ENCODE results near the gene KXD1. TPM values are rescaled to one million over a fixed set of nuclear protein-coding genes. Genes with fewer than 3 reads are reported as not detected.

Gene KXD1
- total and polyA plus RNA-seq, 10 of the 15 experiments (the other 5 are each of a cell fraction or from before 2014, with no cell fraction given), result 27.5 to 209 (median 129) TPM

DNA sequence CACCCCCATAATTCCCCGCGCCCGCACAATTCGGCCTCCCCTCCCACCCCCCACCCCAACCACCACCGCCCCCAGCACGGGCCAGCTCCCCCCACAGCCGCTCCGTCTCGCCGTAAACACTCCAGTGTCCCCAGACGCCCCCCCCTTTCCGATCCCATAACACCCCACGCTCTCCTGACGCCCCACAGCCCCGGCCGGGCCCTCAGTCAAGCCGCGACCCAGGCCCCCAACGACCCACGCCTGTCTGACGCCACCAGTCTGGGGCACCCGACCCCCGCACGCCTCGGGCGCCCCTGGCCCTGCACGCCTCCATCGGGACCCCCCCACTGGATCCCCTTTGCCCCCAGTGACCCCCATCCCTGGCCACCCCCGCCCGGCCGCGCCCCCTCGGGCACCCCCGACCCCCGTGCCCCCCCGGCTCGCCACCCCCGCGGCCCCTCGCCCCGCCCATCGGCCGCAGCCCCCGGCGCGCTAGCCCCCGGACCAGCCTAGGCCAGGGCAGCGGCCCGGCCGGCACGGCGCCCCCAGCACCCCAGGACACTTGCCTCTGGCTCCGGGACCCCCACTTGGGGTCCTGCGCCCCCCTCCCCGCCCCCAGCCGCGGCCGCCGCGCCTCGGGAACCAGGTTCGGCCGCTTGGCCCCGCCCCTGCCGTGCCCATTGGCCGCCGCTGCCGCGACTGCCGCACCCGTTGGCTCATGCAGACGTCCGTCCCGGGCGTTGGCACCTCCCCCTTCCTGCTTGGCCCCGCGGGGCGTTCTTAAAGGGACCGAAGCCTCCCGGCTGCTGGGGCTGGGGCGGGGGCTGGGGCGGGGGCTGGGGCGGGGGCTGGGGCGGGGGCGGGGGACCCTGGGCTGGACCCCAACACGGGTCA, 14.5 kb upstream of the KXD1 start, which contains the start of gene FKBP8:
TSS of gene FKBP8 (minus strand) at position 633 of the 873 bp plus-strand sequence. CDS start 1,603 bp downstream, outside the sequence.
- peak; percentile 13 for FAIRE-seq
- RAD21 ChIA-PET (ENCODE audit: unreplicated experiment), result interaction anchor here (1.0 to 2.9 kb wide), 11 partner anchors 14 to 376 kb away, joined by 3 to 39 read pairs (median 6); partner anchors contain the start of genes COPE, DDX49, KXD1 and REX1BD
- intact Hi-C loops (cut with micrococcal nuclease; ENCODE audit: unreplicated experiment) (loop anchor here (1.0 to 5.0 kb wide), 2 partner anchors 28 to 44 kb away; partner anchors contain the start of genes REX1BD and UBA52), in situ Hi-C loops (cut with MboI) (no loop called here)
- peak within 1 kb of the TSS; percentile 98 for H3K4me2 ChIP-seq (ENCODE audit: control insufficient read depth, insufficient read depth)
- ATAC-seq, result peak; percentile 99
- H3K4me3 ChIP-seq, result peak within 1 kb of the TSS; percentile 82
- peaks cover 14% of the 10 kb centered on the region for H3K79me2 ChIP-seq (ENCODE audit: control insufficient read depth, insufficient read depth, low read length)
- H2AFZ ChIP-seq (ENCODE audit: control insufficient read depth, low read depth, low read length), result peak within 1 kb of the TSS; percentile 94
- peaks cover 10% of the 10 kb centered on the region for H3K4me1 ChIP-seq (ENCODE audit: control insufficient read depth, insufficient read depth, low read length)
- CTCF ChIA-PET, result interaction anchor here (0.8 to 2.7 kb wide), 14 partner anchors 10 to 304 kb away, joined by 3 to 35 read pairs (median 7); partner anchors contain the start of genes KXD1, REX1BD and UBA52
- SMC1A ChIA-PET (ENCODE audit: uncharacterized antibody, unreplicated experiment), result interaction anchor here (1.0 to 2.0 kb wide), 10 partner anchors 10 to 444 kb away, joined by 3 to 29 read pairs (median 5); partner anchors contain the start of genes KXD1, REX1BD and UBA52
- H3K9me3 ChIP-seq (replicated peaks; ENCODE audit: control insufficient read depth, insufficient read depth, low read length), result no peaks in the 10 kb centered on the region
- BruUV-seq (replicated peaks), result no TSS peak
- no peak for DNase-seq (ENCODE audit: low read depth, low spot score)
- POLR2A ChIA-PET, result interaction anchor here (0.6 to 5.5 kb wide), 15 partner anchors 9 to 718 kb away, joined by 3 to 79 read pairs (median 5); partner anchors contain the start of genes ELL, KXD1, REX1BD and UBA52
- H3K9ac ChIP-seq (ENCODE audit: control insufficient read depth, insufficient read depth, low read length), result peak within 1 kb of the TSS; percentile 84
- no peaks in the 10 kb centered on the region for H4K20me1 ChIP-seq (ENCODE audit: control insufficient read depth, insufficient read depth)
- H3K27ac ChIP-seq (ENCODE audit: control insufficient read depth, insufficient read depth), result peak within 1 kb of the TSS; percentile 78
- WGBS (ENCODE audit: insufficient coverage, insufficient replicate concordance, low lambda C conversion rate, missing lambda C conversion rate), result under 1% methylated on average over 36 of the region's 86 CpGs
- H3K36me3 ChIP-seq (ENCODE audit: control insufficient read depth in 2 of 2, insufficient read depth in 2 of 2, low read length in 1 of 2), result peaks cover 2 to 14% of the 10 kb centered on the region in 2 experiments; a peak in 3 of 4 replicates
- no peaks in the 10 kb centered on the region for H3K27me3 ChIP-seq (replicated peaks in 1 of 2; ENCODE audit: control insufficient read depth in 2 of 2, insufficient read depth in 2 of 2, low read length in 1 of 2)
- TF ChIP-seq CREB1 (IDR thresholded peaks at IDR 0.05; ENCODE audit: low read depth), result 0 out of 2 replicates have a peak, but pooled peaks have one; percentile 8
- TF ChIP-seq TAF1 (IDR thresholded peaks at IDR 0.05; ENCODE audit: borderline replicate concordance, low read depth, low read length), result no peak
- TF ChIP-seq NRF1 (conservative IDR thresholded peaks at IDR 0.05; ENCODE audit: low read depth, low read length), result no peak
- TF ChIP-seq, protein P1, sequence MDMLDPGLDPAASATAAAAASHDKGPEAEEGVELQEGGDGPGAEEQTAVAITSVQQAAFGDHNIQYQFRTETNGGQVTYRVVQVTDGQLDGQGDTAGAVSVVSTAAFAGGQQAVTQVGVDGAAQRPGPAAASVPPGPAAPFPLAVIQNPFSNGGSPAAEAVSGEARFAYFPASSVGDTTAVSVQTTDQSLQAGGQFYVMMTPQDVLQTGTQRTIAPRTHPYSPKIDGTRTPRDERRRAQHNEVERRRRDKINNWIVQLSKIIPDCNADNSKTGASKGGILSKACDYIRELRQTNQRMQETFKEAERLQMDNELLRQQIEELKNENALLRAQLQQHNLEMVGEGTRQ (IDR thresholded peaks at IDR 0.05; ENCODE audit: borderline replicate concordance, low read depth, low read length), result no peak
- peak; percentile 96 for TF ChIP-seq SP1 (IDR thresholded peaks at IDR 0.05; ENCODE audit: low read depth, low read length)
- no peak for TF ChIP-seq CHD4 (IDR thresholded peaks at IDR 0.05)
- TF ChIP-seq SMAD5 (IDR thresholded peaks at IDR 0.05; ENCODE audit: low read depth), result no peak
- TF ChIP-seq, protein P2, sequence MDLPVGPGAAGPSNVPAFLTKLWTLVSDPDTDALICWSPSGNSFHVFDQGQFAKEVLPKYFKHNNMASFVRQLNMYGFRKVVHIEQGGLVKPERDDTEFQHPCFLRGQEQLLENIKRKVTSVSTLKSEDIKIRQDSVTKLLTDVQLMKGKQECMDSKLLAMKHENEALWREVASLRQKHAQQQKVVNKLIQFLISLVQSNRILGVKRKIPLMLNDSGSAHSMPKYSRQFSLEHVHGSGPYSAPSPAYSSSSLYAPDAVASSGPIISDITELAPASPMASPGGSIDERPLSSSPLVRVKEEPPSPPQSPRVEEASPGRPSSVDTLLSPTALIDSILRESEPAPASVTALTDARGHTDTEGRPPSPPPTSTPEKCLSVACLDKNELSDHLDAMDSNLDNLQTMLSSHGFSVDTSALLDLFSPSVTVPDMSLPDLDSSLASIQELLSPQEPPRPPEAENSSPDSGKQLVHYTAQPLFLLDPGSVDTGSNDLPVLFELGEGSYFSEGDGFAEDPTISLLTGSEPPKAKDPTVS (IDR thresholded peaks at IDR 0.05; ENCODE audit: low read depth, low read length), result no peak
- TF ChIP-seq, protein P3, sequence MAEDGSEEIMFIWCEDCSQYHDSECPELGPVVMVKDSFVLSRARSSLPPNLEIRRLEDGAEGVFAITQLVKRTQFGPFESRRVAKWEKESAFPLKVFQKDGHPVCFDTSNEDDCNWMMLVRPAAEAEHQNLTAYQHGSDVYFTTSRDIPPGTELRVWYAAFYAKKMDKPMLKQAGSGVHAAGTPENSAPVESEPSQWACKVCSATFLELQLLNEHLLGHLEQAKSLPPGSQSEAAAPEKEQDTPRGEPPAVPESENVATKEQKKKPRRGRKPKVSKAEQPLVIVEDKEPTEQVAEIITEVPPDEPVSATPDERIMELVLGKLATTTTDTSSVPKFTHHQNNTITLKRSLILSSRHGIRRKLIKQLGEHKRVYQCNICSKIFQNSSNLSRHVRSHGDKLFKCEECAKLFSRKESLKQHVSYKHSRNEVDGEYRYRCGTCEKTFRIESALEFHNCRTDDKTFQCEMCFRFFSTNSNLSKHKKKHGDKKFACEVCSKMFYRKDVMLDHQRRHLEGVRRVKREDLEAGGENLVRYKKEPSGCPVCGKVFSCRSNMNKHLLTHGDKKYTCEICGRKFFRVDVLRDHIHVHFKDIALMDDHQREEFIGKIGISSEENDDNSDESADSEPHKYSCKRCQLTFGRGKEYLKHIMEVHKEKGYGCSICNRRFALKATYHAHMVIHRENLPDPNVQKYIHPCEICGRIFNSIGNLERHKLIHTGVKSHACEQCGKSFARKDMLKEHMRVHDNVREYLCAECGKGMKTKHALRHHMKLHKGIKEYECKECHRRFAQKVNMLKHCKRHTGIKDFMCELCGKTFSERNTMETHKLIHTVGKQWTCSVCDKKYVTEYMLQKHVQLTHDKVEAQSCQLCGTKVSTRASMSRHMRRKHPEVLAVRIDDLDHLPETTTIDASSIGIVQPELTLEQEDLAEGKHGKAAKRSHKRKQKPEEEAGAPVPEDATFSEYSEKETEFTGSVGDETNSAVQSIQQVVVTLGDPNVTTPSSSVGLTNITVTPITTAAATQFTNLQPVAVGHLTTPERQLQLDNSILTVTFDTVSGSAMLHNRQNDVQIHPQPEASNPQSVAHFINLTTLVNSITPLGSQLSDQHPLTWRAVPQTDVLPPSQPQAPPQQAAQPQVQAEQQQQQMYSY (CRISPR knock-in tag; IDR thresholded peaks at IDR 0.05), result no peak
- TF ChIP-seq, protein P4, sequence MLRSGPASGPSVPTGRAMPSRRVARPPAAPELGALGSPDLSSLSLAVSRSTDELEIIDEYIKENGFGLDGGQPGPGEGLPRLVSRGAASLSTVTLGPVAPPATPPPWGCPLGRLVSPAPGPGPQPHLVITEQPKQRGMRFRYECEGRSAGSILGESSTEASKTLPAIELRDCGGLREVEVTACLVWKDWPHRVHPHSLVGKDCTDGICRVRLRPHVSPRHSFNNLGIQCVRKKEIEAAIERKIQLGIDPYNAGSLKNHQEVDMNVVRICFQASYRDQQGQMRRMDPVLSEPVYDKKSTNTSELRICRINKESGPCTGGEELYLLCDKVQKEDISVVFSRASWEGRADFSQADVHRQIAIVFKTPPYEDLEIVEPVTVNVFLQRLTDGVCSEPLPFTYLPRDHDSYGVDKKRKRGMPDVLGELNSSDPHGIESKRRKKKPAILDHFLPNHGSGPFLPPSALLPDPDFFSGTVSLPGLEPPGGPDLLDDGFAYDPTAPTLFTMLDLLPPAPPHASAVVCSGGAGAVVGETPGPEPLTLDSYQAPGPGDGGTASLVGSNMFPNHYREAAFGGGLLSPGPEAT (IDR thresholded peaks at IDR 0.05; ENCODE audit: low read depth), result no peak
